ENCODE results near the gene CHMP4A.

Gene CHMP4A

GRCh38 chr14:24172871-24173281 lies 40.4 kb downstream of the CHMP4A start:
- Histone ChIP-seq H2AFZ (ENCODE audit: low read length) (no peak overlapping the region), H3K4me3 (ENCODE audit: low read depth, low read length, poor library complexity, severe bottlenecking) (no peak overlapping the region), H3K27ac (ENCODE audit: low read depth, low read length, poor library complexity, severe bottlenecking) (no peak overlapping the region), H3F3A (ENCODE audit: insufficient read depth, low read length) (no peaks in the 10 kb centered on the region), H3K9ac (ENCODE audit: low read length) (no peak overlapping the region), H3K4me1 (ENCODE audit: insufficient read depth, low read length, severe bottlenecking) (no peaks in the 10 kb centered on the region), H3K9me2 (ENCODE audit: low read depth, low read length) (no peaks in the 10 kb centered on the region), H3K4me2 (ENCODE audit: low read length) (no peak overlapping the region), H3K79me2 (ENCODE audit: insufficient read depth, low read length) (no peaks in the 10 kb centered on the region), H3K36me3 (ENCODE audit: insufficient read depth, low read length) (peaks cover 13% of the 10 kb centered on the region), H3K27me3 (ENCODE audit: insufficient read depth, low read length) (no peaks in the 10 kb centered on the region), H4K20me1 (ENCODE audit: insufficient read depth, low read length) (no peaks in the 10 kb centered on the region), H3K9me3 (ENCODE audit: low read length) (no peaks in the 10 kb centered on the region)
- TF ChIP-seq, protein P1, sequence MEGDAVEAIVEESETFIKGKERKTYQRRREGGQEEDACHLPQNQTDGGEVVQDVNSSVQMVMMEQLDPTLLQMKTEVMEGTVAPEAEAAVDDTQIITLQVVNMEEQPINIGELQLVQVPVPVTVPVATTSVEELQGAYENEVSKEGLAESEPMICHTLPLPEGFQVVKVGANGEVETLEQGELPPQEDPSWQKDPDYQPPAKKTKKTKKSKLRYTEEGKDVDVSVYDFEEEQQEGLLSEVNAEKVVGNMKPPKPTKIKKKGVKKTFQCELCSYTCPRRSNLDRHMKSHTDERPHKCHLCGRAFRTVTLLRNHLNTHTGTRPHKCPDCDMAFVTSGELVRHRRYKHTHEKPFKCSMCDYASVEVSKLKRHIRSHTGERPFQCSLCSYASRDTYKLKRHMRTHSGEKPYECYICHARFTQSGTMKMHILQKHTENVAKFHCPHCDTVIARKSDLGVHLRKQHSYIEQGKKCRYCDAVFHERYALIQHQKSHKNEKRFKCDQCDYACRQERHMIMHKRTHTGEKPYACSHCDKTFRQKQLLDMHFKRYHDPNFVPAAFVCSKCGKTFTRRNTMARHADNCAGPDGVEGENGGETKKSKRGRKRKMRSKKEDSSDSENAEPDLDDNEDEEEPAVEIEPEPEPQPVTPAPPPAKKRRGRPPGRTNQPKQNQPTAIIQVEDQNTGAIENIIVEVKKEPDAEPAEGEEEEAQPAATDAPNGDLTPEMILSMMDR (IDR thresholded peaks at IDR 0.05; ENCODE audit: low read length), result no peak
- no peak for TF ChIP-seq EZH2 (IDR thresholded peaks at IDR 0.05; ENCODE audit: borderline replicate concordance, low read length)

GRCh38 chr14:24172261-24172860 lies 40.9 kb downstream of the CHMP4A start:
- Histone ChIP-seq H3K27ac (ENCODE audit: low read depth, low read length, poor library complexity, severe bottlenecking) (no peak overlapping the region), H3K4me1 (ENCODE audit: insufficient read depth, low read length, severe bottlenecking) (no peaks in the 10 kb centered on the region), H3K9me2 (ENCODE audit: low read depth, low read length) (no peaks in the 10 kb centered on the region), H3K36me3 (ENCODE audit: insufficient read depth, low read length) (peaks cover 16% of the 10 kb centered on the region), H3K4me2 (ENCODE audit: low read length) (no peak overlapping the region), H3F3A (ENCODE audit: insufficient read depth, low read length) (no peaks in the 10 kb centered on the region), H3K27me3 (ENCODE audit: insufficient read depth, low read length) (no peaks in the 10 kb centered on the region), H3K9me3 (ENCODE audit: low read length) (no peaks in the 10 kb centered on the region), H2AFZ (ENCODE audit: low read length) (no peak overlapping the region), H3K9ac (ENCODE audit: low read length) (no peak overlapping the region), H3K4me3 (ENCODE audit: low read depth, low read length, poor library complexity, severe bottlenecking) (no peak overlapping the region), H4K20me1 (ENCODE audit: insufficient read depth, low read length) (no peaks in the 10 kb centered on the region), H3K79me2 (ENCODE audit: insufficient read depth, low read length) (no peaks in the 10 kb centered on the region)
- TF ChIP-seq EZH2 (IDR thresholded peaks at IDR 0.05; ENCODE audit: borderline replicate concordance, low read length), result no peak
- TF ChIP-seq, protein P1 (IDR thresholded peaks at IDR 0.05; ENCODE audit: low read length), result no peak

GRCh38 chr14:24171422-24172260 lies 41.6 kb downstream of the CHMP4A start, which contains the start of gene REC8:
REC8 (plus strand) TSS chr14:24172080; CDS start chr14:24172553, 473 bp downstream.
- no peaks in the 10 kb centered on the region for H3K79me2 ChIP-seq (ENCODE audit: insufficient read depth, low read length)
- no peaks in the 10 kb centered on the region for H3K9me3 ChIP-seq (ENCODE audit: low read length)
- no peak within 1 kb of the TSS for H3K27ac ChIP-seq (ENCODE audit: low read depth, low read length, poor library complexity, severe bottlenecking)
- peaks cover 14% of the 10 kb centered on the region for H3K36me3 ChIP-seq (ENCODE audit: insufficient read depth, low read length)
- no peaks in the 10 kb centered on the region for H3K27me3 ChIP-seq (ENCODE audit: insufficient read depth, low read length)
- no peaks in the 10 kb centered on the region for H3F3A ChIP-seq (ENCODE audit: insufficient read depth, low read length)
- no peaks in the 10 kb centered on the region for H3K4me1 ChIP-seq (ENCODE audit: insufficient read depth, low read length, severe bottlenecking)
- peak within 1 kb of the TSS; percentile 36 for H3K4me3 ChIP-seq (ENCODE audit: low read depth, low read length, poor library complexity, severe bottlenecking)
- no peak within 1 kb of the TSS for H3K9ac ChIP-seq (ENCODE audit: low read length)
- H4K20me1 ChIP-seq (ENCODE audit: insufficient read depth, low read length), result no peaks in the 10 kb centered on the region
- H3K9me2 ChIP-seq (ENCODE audit: low read depth, low read length), result no peaks in the 10 kb centered on the region
- H3K4me2 ChIP-seq (ENCODE audit: low read length), result peak within 1 kb of the TSS; percentile 32; the same call in 1 of the 2 replicates
- H2AFZ ChIP-seq (ENCODE audit: low read length), result no peak within 1 kb of the TSS
- TF ChIP-seq, protein P1 (IDR thresholded peaks at IDR 0.05; ENCODE audit: low read length), result no peak
- no peak for TF ChIP-seq EZH2 (IDR thresholded peaks at IDR 0.05; ENCODE audit: borderline replicate concordance, low read length)

Measured in OCI-LY1 (cell line).